Measurements from ENCODE around the gene WASF1. TPM values are rescaled to one million over a fixed set of nuclear protein-coding genes. Genes with fewer than 3 reads are reported as not detected.
"Not testable (repeated sequence)": the region's sequence is repeated elsewhere in the genome, so short reads cannot be mapped to it uniquely, and the experiment has no call there.

Gene WASF1
- total RNA-seq, 4 donors from 2014 or later = 8.0 to 11.7 (median 8.7) TPM

- peaks cover 0 to 9% (median 0%) of the 10 kb centered on the region in 4 donors for H3K4me1 ChIP-seq
- H3K36me3 ChIP-seq = no peaks in the 10 kb centered on the region
- no peak for TF ChIP-seq POLR2A (IDR thresholded peaks at IDR 0.05)
- no peak for TF ChIP-seq CTCF (IDR thresholded peaks at IDR 0.05)
- no peak for TF ChIP-seq EP300 (IDR thresholded peaks at IDR 0.05)
- H3K4me3 ChIP-seq = no peak overlapping the region
- H3K27me3 ChIP-seq = no peaks in the 10 kb centered on the region
- no peaks in the 10 kb centered on the region for H3K9me3 ChIP-seq
- 24 to 55% methylated on average over 1 of the region's 1 CpG for WGBS, 2 donors
- DNase-seq (ENCODE audit: low spot score in 2 of 2) = no peak
- no peak overlapping the region for H3K27ac ChIP-seq
Observed at GRCh38 chr6:110075406-110075805, 104.1 kb downstream of the WASF1 start.

DNA sequence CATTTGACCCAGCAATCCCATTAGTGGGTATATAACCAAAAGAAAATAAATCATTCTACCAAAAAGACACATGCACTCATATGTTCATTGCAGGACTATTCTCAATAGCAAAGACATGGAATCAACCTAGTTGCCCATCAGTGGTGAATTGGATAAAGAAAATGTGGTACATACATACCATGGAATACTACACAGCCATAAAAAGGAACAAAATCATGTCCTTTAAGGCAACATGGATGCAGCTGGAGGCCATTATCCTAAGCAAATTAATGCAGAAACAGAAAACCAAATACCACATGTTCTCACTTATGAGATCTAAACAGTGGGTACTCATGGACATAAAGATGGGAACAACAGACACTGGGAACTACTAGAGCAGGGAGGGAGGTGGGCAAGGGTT is 106.0 kb downstream of the WASF1 start:
- not testable (repeated sequence) for H3K4me3 ChIP-seq; H3K27me3 ChIP-seq; DNase-seq (ENCODE audit: low spot score in 2 of 2); H3K4me1 ChIP-seq; H3K27ac ChIP-seq; H3K36me3 ChIP-seq; H3K9me3 ChIP-seq

DNA sequence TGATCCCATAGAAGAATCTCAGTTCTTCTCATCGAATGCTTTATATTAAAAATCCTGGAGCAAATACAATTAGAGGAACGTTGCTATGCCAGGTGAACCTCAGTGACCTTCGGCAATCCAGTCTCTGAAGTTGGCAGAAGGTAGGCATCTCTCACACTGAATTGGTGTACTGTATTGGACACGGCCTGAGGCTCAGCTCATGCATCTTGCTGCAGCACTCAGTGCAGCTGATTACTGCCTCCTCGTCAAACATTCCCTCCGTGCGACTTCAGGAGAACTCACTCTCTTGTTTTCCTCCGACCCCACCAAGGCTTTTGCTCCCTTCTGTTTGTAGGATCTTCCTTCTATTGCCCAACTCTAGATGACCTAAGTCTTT is 110.9 kb downstream of the WASF1 start:
- Histone ChIP-seq H3K36me3 (no peaks in the 10 kb centered on the region), H3K4me1 (no peaks in the 10 kb centered on the region), H3K4me3 (no peak overlapping the region), H3K9me3 (no peaks in the 10 kb centered on the region), H3K27ac (no peak overlapping the region), H3K27me3 (no peaks in the 10 kb centered on the region)
- 68 to 80% methylated on average over 8 of the region's 8 CpGs for WGBS, 2 donors
- no peak for DNase-seq (ENCODE audit: low spot score in 2 of 2)
- TF ChIP-seq POLR2A (IDR thresholded peaks at IDR 0.05) (no peak), CTCF (IDR thresholded peaks at IDR 0.05) (no peak), EP300 (IDR thresholded peaks at IDR 0.05) (no peak)

DNA sequence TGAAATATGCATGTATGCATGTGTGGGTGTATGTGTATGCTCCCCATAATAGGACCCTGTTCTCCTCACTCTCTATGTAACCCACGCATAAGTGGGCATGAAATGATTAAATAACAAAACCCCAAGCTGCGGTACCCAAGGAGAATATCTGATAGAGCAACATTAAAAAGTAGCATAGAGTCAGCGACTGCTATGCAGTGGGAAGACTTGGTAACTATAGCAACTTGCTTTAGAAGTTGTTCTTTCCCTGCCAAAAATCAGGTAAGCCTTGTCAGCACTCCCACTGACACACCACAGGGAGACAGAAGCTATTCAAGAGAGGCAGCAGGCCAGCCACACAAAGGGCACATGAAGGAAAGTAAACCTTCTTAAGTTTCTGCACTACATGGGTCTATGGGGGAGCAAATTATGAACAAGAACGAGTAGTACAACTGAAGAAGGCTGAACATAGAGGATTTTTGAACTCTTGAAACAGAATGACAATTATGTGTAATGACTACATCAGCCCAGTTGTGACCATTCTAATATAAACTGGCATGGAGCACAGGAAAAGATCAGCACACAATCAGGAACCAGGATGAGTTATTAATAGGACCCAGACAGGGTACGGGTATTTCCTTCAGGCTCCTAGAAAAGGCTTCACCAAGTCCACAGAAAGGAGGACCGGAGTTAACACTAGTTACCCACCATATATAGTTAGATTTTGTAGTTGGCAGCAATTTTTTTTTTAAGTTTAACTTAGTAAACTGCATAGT is 111.5 kb downstream of the WASF1 start:
- TF ChIP-seq CTCF (IDR thresholded peaks at IDR 0.05) (no peak), POLR2A (IDR thresholded peaks at IDR 0.05) (no peak), EP300 (IDR thresholded peaks at IDR 0.05) (no peak)
- no peak for DNase-seq (ENCODE audit: low spot score in 2 of 2)

DNA sequence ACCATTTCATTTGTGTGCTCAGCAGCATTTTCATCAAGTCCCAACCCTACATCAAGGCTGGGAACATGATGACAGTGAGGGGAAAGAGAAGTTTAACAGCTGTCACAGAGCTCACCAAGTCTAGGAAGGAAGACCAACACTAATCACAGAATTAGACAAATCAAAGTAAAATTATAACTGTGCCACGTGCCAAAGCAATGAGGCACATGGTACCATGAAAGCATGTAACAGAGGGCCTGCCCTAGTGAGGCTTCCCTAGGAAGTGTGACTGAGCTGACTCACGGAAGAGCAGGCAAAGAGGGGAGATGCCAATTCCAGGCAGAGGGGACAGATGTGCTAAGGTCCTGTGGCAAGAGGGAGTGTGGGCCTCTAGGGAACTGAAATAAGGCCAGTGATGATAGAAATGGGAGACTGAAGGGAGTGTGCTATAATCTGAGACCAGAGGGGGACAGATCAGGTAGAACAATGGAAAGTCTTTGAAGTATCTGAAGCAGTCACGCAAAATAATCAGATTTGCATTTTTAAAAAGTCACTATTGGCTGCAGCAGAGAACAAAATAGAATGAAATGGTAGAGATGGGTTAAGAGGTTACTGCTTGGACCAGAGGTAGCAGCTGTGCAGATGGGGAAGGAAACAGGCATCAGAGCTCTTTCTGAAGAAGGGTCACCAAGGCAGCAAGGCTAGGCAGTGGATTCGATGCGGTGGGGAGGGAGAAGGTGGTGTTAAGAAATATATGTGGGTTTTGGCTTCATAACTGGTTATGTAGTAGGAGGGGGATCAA is 114.5 kb downstream of the WASF1 start:
- WGBS, 2 donors = 92 to 93% methylated on average over 5 of the region's 5 CpGs
- no peak for DNase-seq (ENCODE audit: low spot score in 2 of 2)
- Histone ChIP-seq H3K27ac (no peak overlapping the region), H3K4me3 (no peak overlapping the region), H3K9me3 (no peaks in the 10 kb centered on the region), H3K36me3 (no peaks in the 10 kb centered on the region), H3K4me1 (no peaks in the 10 kb centered on the region), H3K27me3 (peaks cover 0 to 4% of the 10 kb centered on the region in 2 donors)
- no peak for TF ChIP-seq CTCF (IDR thresholded peaks at IDR 0.05)
- TF ChIP-seq EP300 (IDR thresholded peaks at IDR 0.05) = no peak
- no peak for TF ChIP-seq POLR2A (IDR thresholded peaks at IDR 0.05)

More for the DNA sequence above, 111.5 kb downstream of the WASF1 start:
- Histone ChIP-seq H3K27me3 (no peaks in the 10 kb centered on the region), H3K4me3 (no peak overlapping the region), H3K4me1 (no peaks in the 10 kb centered on the region), H3K36me3 (no peaks in the 10 kb centered on the region), H3K9me3 (no peaks in the 10 kb centered on the region), H3K27ac (no peak overlapping the region)
- WGBS, 2 donors = 44 to 60% methylated on average over 6 of the region's 6 CpGs

All from tibial nerve (tissue), 4 donors.